AG04450 (cell line): ENCODE results near the gene PGR. TPM values are rescaled to one million over a fixed set of nuclear protein-coding genes. Genes with fewer than 3 reads are reported as not detected.

Experiments used
- CTCF ChIA-PET: fragments of 300-600, 350-600 bp; formaldehyde crosslinking; extraction: SDS; loops from one replicate; lab custom pipeline; 2022; ENCODE audit warnings: antibody characterized with exemption, inconsistent platforms; lab: Charles Lee
- POLR2A ChIA-PET: fragments of 350-600 bp; formaldehyde crosslinking; extraction: SDS; loops from one replicate; lab custom pipeline; 2021; ENCODE audit warnings: antibody characterized with exemption, inconsistent platforms; lab: Yijun Ruan, JAX
- DNase-seq: peaks from one replicate; pipeline ENCODE4 v3.0.0-alpha.2; 2011; ENCODE audit warnings: low read depth, low spot score
- H3K27ac ChIP-seq: one replicate; pipeline ENCODE4 v1.5.1; 2012; ENCODE audit warnings: low read depth, low read length, control low read depth
- H3K27me3 ChIP-seq: one replicate; pipeline ENCODE4 v1.6.0; 2012; ENCODE audit warnings: low read length; ENCODE audit not compliant: control insufficient read depth, insufficient read depth
- H3K4me3 ChIP-seq: 2 replicates; pipeline ENCODE4 v1.5.1; 2011; ENCODE audit warnings: mild to moderate bottlenecking, low read depth, low read length, control low read depth
- H3K9me3 ChIP-seq: 2 replicates; pipeline ENCODE4 v1.5.1; 2012; ENCODE audit warnings: low read length; ENCODE audit not compliant: control insufficient read depth, insufficient read depth
- CTCF ChIP-seq: IDR thresholded peaks from 2 replicates; pipeline ENCODE4 v1.5.1; 2011; ENCODE audit warnings: low read depth, low read length, control low read depth, inconsistent platforms
- polyA plus RNA-seq: library from polyadenylated mRNA; depleted of rRNA; stranded (reverse); fragments of >200 nt; gene quantifications from 2 replicates; pipeline ENCODE4 v1.2.3, GENCODE V29; 2011

PGR gene
- polyA plus RNA-seq, 1 experiment, result not detected

- Histone ChIP-seq H3K27me3 (no peaks in the 10 kb centered on the region), H3K27ac (no peak overlapping the region), H3K4me3 (no peak overlapping the region), H3K9me3 (no peaks in the 10 kb centered on the region)
- no peak for TF ChIP-seq CTCF
- ChIA-PET POLR2A (no interaction called here), CTCF (no interaction called here)
- DNase-seq, result no peak
These were observed 76.1 kb downstream of the PGR start for GRCh38 chr11:101053492-101053891.

- no peak overlapping the region for H3K4me3 ChIP-seq
- H3K27ac ChIP-seq, result no peak overlapping the region
- DNase-seq, result no peak
- CTCF ChIA-PET, result no interaction called here
- H3K27me3 ChIP-seq, result no peaks in the 10 kb centered on the region
- POLR2A ChIA-PET, result no interaction called here
- H3K9me3 ChIP-seq, result no peaks in the 10 kb centered on the region
- TF ChIP-seq CTCF, result no peak
These were observed 77.9 kb downstream of the PGR start for GRCh38 chr11:101051677-101052076.

- ChIA-PET POLR2A (no interaction called here), CTCF (no interaction called here)
- no peaks in the 10 kb centered on the region for H3K9me3 ChIP-seq
- H3K27ac ChIP-seq, result no peak overlapping the region
- TF ChIP-seq CTCF, result no peak
- no peak for DNase-seq
- H3K4me3 ChIP-seq, result no peak overlapping the region
- H3K27me3 ChIP-seq, result no peaks in the 10 kb centered on the region
These were observed 79.8 kb downstream of the PGR start for GRCh38 chr11:101049813-101050212.

GRCh38 chr11:101049123-101049522 lies 80.5 kb downstream of the PGR start:
- POLR2A ChIA-PET, result no interaction called here
- CTCF ChIA-PET, result no interaction called here

GRCh38 chr11:101048479-101048878 lies 81.1 kb downstream of the PGR start:
- H3K4me3 ChIP-seq, result no peak overlapping the region
- no peak overlapping the region for H3K27ac ChIP-seq
- ChIA-PET CTCF (no interaction called here), POLR2A (no interaction called here)
- no peak for DNase-seq
- H3K9me3 ChIP-seq, result no peaks in the 10 kb centered on the region
- no peaks in the 10 kb centered on the region for H3K27me3 ChIP-seq
- TF ChIP-seq CTCF, result no peak

More at GRCh38 chr11:101049123-101049522, 80.5 kb downstream of the PGR start:
- TF ChIP-seq CTCF, result no peak
- no peak overlapping the region for H3K27ac ChIP-seq
- H3K4me3 ChIP-seq, result no peak overlapping the region
- H3K9me3 ChIP-seq, result no peaks in the 10 kb centered on the region
- DNase-seq, result no peak
- H3K27me3 ChIP-seq, result no peaks in the 10 kb centered on the region
